ENCODE data around the gene C1orf35. TPM values are rescaled to one million over a fixed set of nuclear protein-coding genes. Genes with fewer than 3 reads are reported as not detected.

C1orf35 gene
- total and polyA plus RNA-seq, 7 experiments from 2014 or later = 16.8 to 33.0 (median 27.8) TPM

GRCh38 chr1:228077565-228078330 lies 25.4 kb downstream of the C1orf35 start:
- Mint-ChIP-seq H3K4me3 (no peak overlapping the region), H3K27ac (peak overlapping the region in 3 of 9 donors; percentile 42 to 69 (median 48)), H3K9me3 (no peaks in the 10 kb centered on the region), H3K4me1 (peaks cover 4 to 27% (median 19%) of the 10 kb centered on the region in 7 donors), H3K27me3 (no peaks in the 10 kb centered on the region), H3K36me3 (no peaks in the 10 kb centered on the region)
- intact Hi-C loops (cut with micrococcal nuclease) = no loop called here
- Histone ChIP-seq H3K9me3 (ENCODE audit: control insufficient read depth in 2 of 3, low read length in 3 of 3) (no peaks in the 10 kb centered on the region), H3K27ac (ENCODE audit: low read depth, low read length) (no peak overlapping the region), H3K27me3 (ENCODE audit: control insufficient read depth in 2 of 2, insufficient read depth in 2 of 2, low read length in 2 of 2) (no peaks in the 10 kb centered on the region), H3K36me3 (ENCODE audit: control insufficient read depth in 2 of 3, insufficient read depth in 3 of 3, low read length in 3 of 3) (peaks cover 0 to 4% (median 0%) of the 10 kb centered on the region in 3 experiments), H3K4me1 (ENCODE audit: control insufficient read depth in 2 of 2, insufficient read depth in 2 of 2, low read length in 2 of 2) (peaks cover 7% of the 10 kb centered on the region in 2 donors), H3K4me3 (ENCODE audit: low read length) (no peak overlapping the region)
- DNase-seq (no peak), ATAC-seq (no peak)
- CTCF ChIA-PET = no interaction called here
- POLR2A ChIA-PET = interaction anchor here (0.9 to 1.3 kb wide), 2 partner anchors 14 to 34 kb away, joined by 3 read pairs; no protein-coding TSS in a partner anchor

DNA sequence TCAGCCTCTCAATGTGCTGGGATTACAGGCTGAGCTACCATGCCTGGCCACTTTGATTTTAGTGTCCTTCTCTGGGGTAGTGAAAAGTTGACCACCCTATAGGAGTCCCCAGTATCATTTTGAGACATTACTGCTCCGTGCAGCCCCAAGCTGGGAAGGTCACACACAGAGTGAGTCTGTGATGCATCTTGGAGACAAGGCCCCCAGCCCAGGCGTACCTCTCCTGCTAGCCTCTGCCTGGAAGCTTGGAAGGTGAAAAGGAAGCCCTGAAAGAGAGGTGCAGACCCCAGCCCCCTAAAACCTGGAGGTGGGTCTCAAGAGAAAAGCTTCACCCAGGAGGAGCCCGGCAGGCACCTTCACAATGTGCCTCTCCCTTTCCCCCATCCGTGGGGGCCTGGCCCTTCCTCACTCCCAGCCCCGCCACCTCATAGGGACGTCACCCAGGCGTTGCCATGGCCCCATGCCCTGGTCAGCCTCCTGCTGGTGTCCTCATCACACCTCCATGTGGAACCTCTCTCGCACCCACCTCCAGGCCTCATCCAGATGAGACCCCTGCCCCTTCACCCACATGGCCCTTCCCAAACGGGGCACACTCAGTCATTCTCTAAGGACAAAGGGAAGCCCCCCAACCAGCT lies 26.2 kb downstream of the C1orf35 start:
- H3K4me1 Mint-ChIP-seq = peaks cover 9 to 33% (median 19%) of the 10 kb centered on the region in 7 donors
- Histone ChIP-seq H3K4me1 (ENCODE audit: control insufficient read depth in 2 of 2, insufficient read depth in 2 of 2, low read length in 2 of 2) (peaks cover 7% of the 10 kb centered on the region in 2 donors), H3K36me3 (ENCODE audit: control insufficient read depth in 2 of 3, insufficient read depth in 3 of 3, low read length in 3 of 3) (peaks cover 0 to under 1% (median 0%) of the 10 kb centered on the region in 3 experiments), H3K27ac (ENCODE audit: low read depth, low read length) (no peak overlapping the region), H3K27me3 (ENCODE audit: control insufficient read depth in 2 of 2, insufficient read depth in 2 of 2, low read length in 2 of 2) (no peaks in the 10 kb centered on the region), H3K9me3 (ENCODE audit: control insufficient read depth in 2 of 3, low read length in 3 of 3) (no peaks in the 10 kb centered on the region), H3K4me3 (ENCODE audit: low read length) (no peak overlapping the region)
- no peak for DNase-seq
- no peak overlapping the region for H3K4me3 Mint-ChIP-seq
- no peak for ATAC-seq
- POLR2A ChIA-PET = interaction anchor here (0.9 kb wide), 1 partner anchor 15 kb away, joined by 3 read pairs; no protein-coding TSS in a partner anchor
- H3K27ac Mint-ChIP-seq = peak overlapping the region in 2 of 9 donors; percentile 42 to 69
- no peaks in the 10 kb centered on the region for H3K36me3 Mint-ChIP-seq
- CTCF ChIA-PET = no interaction called here
- H3K9me3 Mint-ChIP-seq = no peaks in the 10 kb centered on the region
- H3K27me3 Mint-ChIP-seq = no peaks in the 10 kb centered on the region
- intact Hi-C loops (cut with micrococcal nuclease) = no loop called here

DNA sequence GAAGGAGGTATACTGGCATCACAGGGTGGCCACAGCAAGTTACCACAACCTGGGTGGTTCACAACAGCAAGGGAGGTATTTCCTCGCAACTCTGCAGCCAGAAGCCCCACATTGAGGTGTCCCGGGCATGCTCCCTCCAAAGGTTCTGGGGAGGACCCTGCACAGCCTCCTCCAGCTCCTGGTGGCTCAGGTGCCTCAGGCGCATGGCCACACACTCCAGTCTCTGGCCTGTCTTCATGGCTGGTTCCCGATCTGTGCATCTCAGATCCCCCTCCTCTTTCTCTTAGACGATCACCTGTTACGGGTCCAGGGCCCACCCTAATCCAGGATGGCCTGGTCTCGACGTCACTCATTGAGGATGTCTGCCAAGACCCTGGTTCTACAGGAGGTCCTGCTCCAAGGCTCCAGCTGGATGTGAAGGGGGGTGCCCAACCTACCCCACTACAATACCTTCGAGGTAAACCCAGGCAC lies 27.3 kb downstream of the C1orf35 start:
- H3K36me3 ChIP-seq (ENCODE audit: control insufficient read depth in 2 of 3, insufficient read depth in 3 of 3, low read length in 3 of 3) = no peaks in the 10 kb centered on the region
- no peaks in the 10 kb centered on the region for H3K9me3 ChIP-seq (ENCODE audit: control insufficient read depth in 2 of 3, low read length in 3 of 3)
- H3K9me3 Mint-ChIP-seq = no peaks in the 10 kb centered on the region
- no peaks in the 10 kb centered on the region for H3K27me3 Mint-ChIP-seq
- no peaks in the 10 kb centered on the region for H3K27me3 ChIP-seq (ENCODE audit: control insufficient read depth in 2 of 2, insufficient read depth in 2 of 2, low read length in 2 of 2)
- no peak overlapping the region for H3K27ac ChIP-seq (ENCODE audit: low read depth, low read length)
- H3K4me3 Mint-ChIP-seq = no peak overlapping the region
- peaks cover 5 to 24% (median 14%) of the 10 kb centered on the region in 7 donors for H3K4me1 Mint-ChIP-seq
- H3K27ac Mint-ChIP-seq = peak overlapping the region in 3 of 9 donors; percentile 32 to 77 (median 75)
- H3K36me3 Mint-ChIP-seq = no peaks in the 10 kb centered on the region
- no peaks in the 10 kb centered on the region for H3K4me1 ChIP-seq (ENCODE audit: control insufficient read depth in 2 of 2, insufficient read depth in 2 of 2, low read length in 2 of 2)
- DNase-seq = no peak
- ATAC-seq = no peak
- ChIA-PET CTCF (no interaction called here), POLR2A (no interaction called here)
- H3K4me3 ChIP-seq (ENCODE audit: low read length) = no peak overlapping the region
- intact Hi-C loops (cut with micrococcal nuclease) = no loop called here

GRCh38 chr1:228074954-228075730 lies 28.0 kb downstream of the C1orf35 start:
- H3K4me3 ChIP-seq (ENCODE audit: low read length) = no peak overlapping the region
- intact Hi-C loops (cut with micrococcal nuclease) = no loop called here
- peaks cover 5 to 19% (median 10%) of the 10 kb centered on the region in 7 donors for H3K4me1 Mint-ChIP-seq
- no peak for ATAC-seq
- H3K27ac Mint-ChIP-seq = no peak overlapping the region
- ChIA-PET CTCF (no interaction called here), POLR2A (no interaction called here)
- no peak overlapping the region for H3K27ac ChIP-seq (ENCODE audit: low read depth, low read length)
- H3K27me3 Mint-ChIP-seq = no peaks in the 10 kb centered on the region
- H3K36me3 ChIP-seq (ENCODE audit: control insufficient read depth in 2 of 3, insufficient read depth in 3 of 3, low read length in 3 of 3) = no peaks in the 10 kb centered on the region
- H3K9me3 Mint-ChIP-seq = no peaks in the 10 kb centered on the region
- no peaks in the 10 kb centered on the region for H3K36me3 Mint-ChIP-seq
- H3K4me1 ChIP-seq (ENCODE audit: control insufficient read depth in 2 of 2, insufficient read depth in 2 of 2, low read length in 2 of 2) = no peaks in the 10 kb centered on the region
- DNase-seq = no peak
- no peak overlapping the region for H3K4me3 Mint-ChIP-seq
- no peaks in the 10 kb centered on the region for H3K9me3 ChIP-seq (ENCODE audit: control insufficient read depth in 2 of 3, low read length in 3 of 3)
- no peaks in the 10 kb centered on the region for H3K27me3 ChIP-seq (ENCODE audit: control insufficient read depth in 2 of 2, insufficient read depth in 2 of 2, low read length in 2 of 2)

DNA sequence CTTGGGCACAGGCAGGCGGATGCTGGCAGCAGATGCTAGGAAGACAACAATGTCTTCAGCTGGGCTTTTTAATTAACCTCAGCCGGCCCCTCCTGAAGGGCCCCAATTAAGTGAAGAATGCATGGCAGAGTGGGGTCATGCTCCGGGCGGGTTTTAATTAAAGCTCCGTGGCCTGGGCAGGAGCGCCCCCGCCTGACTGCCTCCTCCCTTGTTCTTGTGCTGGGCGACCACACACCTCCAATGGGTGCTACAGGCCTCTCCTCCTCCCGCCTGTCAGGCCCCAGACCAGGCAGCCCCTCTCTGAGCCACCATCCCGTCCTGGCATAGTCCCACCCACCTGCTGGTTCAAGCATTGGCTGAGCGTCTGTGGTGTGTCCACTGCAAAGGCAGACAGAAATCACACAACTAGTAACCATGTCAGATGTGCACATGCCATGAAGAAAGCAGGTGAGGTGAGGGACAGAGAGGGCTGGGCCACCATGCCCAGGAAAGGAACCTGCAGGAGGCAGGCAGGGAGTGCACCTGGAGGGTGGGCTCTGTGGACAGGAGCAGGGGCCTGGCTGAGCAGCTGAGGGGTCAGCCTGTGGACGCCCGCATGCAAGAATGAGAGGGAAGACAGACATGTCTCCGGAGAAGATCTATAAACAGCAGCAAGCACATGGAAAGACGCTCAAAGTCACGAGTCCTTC lies 29.1 kb downstream of the C1orf35 start:
- H3K9me3 ChIP-seq (ENCODE audit: control insufficient read depth in 2 of 3, low read length in 3 of 3) = no peaks in the 10 kb centered on the region
- H3K4me3 ChIP-seq (ENCODE audit: low read length) = no peak overlapping the region
- H3K4me1 ChIP-seq (ENCODE audit: control insufficient read depth in 2 of 2, insufficient read depth in 2 of 2, low read length in 2 of 2) = no peaks in the 10 kb centered on the region
- no peak overlapping the region for H3K4me3 Mint-ChIP-seq
- H3K4me1 Mint-ChIP-seq = peaks cover 3 to 11% (median 10%) of the 10 kb centered on the region in 7 donors
- peak overlapping the region in 1 of 9 donors; percentile 28 for H3K27ac Mint-ChIP-seq
- no peaks in the 10 kb centered on the region for H3K27me3 Mint-ChIP-seq
- ChIA-PET CTCF (no interaction called here), POLR2A (interaction anchor here (0.8 to 1.9 kb wide), 2 partner anchors 9 to 16 kb away, joined by 3 to 7 read pairs; partner anchors contain the start of gene ARF1)
- no peaks in the 10 kb centered on the region for H3K36me3 ChIP-seq (ENCODE audit: control insufficient read depth in 2 of 3, insufficient read depth in 3 of 3, low read length in 3 of 3)
- no peak overlapping the region for H3K27ac ChIP-seq (ENCODE audit: low read depth, low read length)
- intact Hi-C loops (cut with micrococcal nuclease) = no loop called here
- DNase-seq (no peak), ATAC-seq (no peak)
- no peaks in the 10 kb centered on the region for H3K27me3 ChIP-seq (ENCODE audit: control insufficient read depth in 2 of 2, insufficient read depth in 2 of 2, low read length in 2 of 2)
- H3K36me3 Mint-ChIP-seq = no peaks in the 10 kb centered on the region
- no peaks in the 10 kb centered on the region for H3K9me3 Mint-ChIP-seq
